ENCODE data around the gene AMOTL1. TPM values are rescaled to one million over a fixed set of nuclear protein-coding genes. Genes with fewer than 3 reads are reported as not detected.

AMOTL1 gene
- total and polyA plus RNA-seq, 2 donors (not counting 3 experiments of a cell fraction or from before 2014, with no cell fraction given) = 12.5 to 37.8 TPM

- POLR2A ChIA-PET = no interaction called here
- Histone ChIP-seq H3K27me3 (ENCODE audit: control insufficient read depth in 2 of 2, insufficient read depth in 2 of 2, low read length in 2 of 2) (no peaks in the 10 kb centered on the region), H3K9ac (replicated peaks; ENCODE audit: extremely low read depth, insufficient read depth, low read length) (peak overlapping the region; percentile 62), H3K4me3 (replicated peaks in 1 of 3; ENCODE audit: insufficient read depth in 1 of 3, low read depth in 1 of 3, low read length in 3 of 3) (peak overlapping the region; percentile 52 to 71 (median 63)), H3K79me2 (ENCODE audit: control insufficient read depth, insufficient read depth, low read length) (no peaks in the 10 kb centered on the region), H3K27ac (ENCODE audit: insufficient read depth, low read depth, low read length) (no peak overlapping the region), H4K20me1 (replicated peaks; ENCODE audit: control insufficient read depth, extremely low read depth, insufficient read depth, low read length) (no peaks in the 10 kb centered on the region), H2AFZ (ENCODE audit: low read depth, low read length) (peak overlapping the region; percentile 83), H3K9me1 (replicated peaks; ENCODE audit: control insufficient read depth, extremely low read depth, insufficient read depth, low read length) (no peaks in the 10 kb centered on the region), H3K4me2 (ENCODE audit: insufficient read depth, low read length) (peak overlapping the region; percentile 88), H3K36me3 (ENCODE audit: control insufficient read depth in 2 of 2, extremely low read depth in 1 of 2, insufficient read depth in 2 of 2, low read length in 2 of 2) (no peaks in the 10 kb centered on the region), H3K4me1 (ENCODE audit: control insufficient read depth, extremely low read depth, insufficient read depth, low read length) (peaks cover 22% of the 10 kb centered on the region), H3K9me3 (replicated peaks; ENCODE audit: control insufficient read depth, insufficient read depth, low read length) (no peaks in the 10 kb centered on the region)
- peak; percentile 66 for FAIRE-seq
- intact Hi-C loops (cut with micrococcal nuclease) = loop anchor here (1.0 kb wide), 2 partner anchors 8 to 28 kb away; partner anchors contain the start of gene AMOTL1
- dilution Hi-C loops (cut with MboI; ENCODE audit: extremely low pct_ligation_motif_present, low sequenced_read_pairs) = no loop called here
- DNase-seq (ENCODE audit: low read depth, low spot score) = peak; percentile 26
- CTCF ChIA-PET = interaction anchor here (0.7 to 3.7 kb wide), 29 partner anchors 9 to 327 kb away, joined by 3 to 34 read pairs (median 4); partner anchors contain the start of genes AMOTL1 and SRSF8
- no TSS peak for BruUV-seq (replicated peaks)
- no peak for TF ChIP-seq CTCF (IDR thresholded peaks at IDR 0.05; ENCODE audit: extremely low read depth in 1 of 2, insufficient read depth in 1 of 2, low read depth in 1 of 2, low read length in 2 of 2)
- no peak for TF ChIP-seq EZH2 (IDR thresholded peaks at IDR 0.05; ENCODE audit: borderline replicate concordance, low read depth, low read length, severe bottlenecking)
- no peak for TF ChIP-seq MAX (IDR thresholded peaks at IDR 0.05; ENCODE audit: insufficient read depth, insufficient read length)
- no peak for TF ChIP-seq JUN (IDR thresholded peaks at IDR 0.05; ENCODE audit: borderline replicate concordance, insufficient read depth, insufficient read length, low read depth)
- TF ChIP-seq MYC (IDR thresholded peaks at IDR 0.05; ENCODE audit: low read depth, low read length) = no peak
- no peak for TF ChIP-seq GATA2 (IDR thresholded peaks at IDR 0.05; ENCODE audit: insufficient read depth, insufficient read length, low read depth, low read length)
- TF ChIP-seq POLR2A (IDR thresholded peaks at IDR 0.05; ENCODE audit: low read depth, low read length) = no peak
- TF ChIP-seq POLR2AphosphoS5 (IDR thresholded peaks at IDR 0.05; ENCODE audit: insufficient read depth, low read depth, low read length) = no peak
- no peak for TF ChIP-seq FOS (IDR thresholded peaks at IDR 0.05; ENCODE audit: borderline replicate concordance, insufficient read depth, low read length)
Observed at GRCh38 chr11:94740083-94741021, 27.8 kb upstream of the AMOTL1 start.

All from endothelial cell of umbilical vein (primary cell).